Keratinocyte (primary cell): ENCODE measurements around the gene NLRC5. TPM values are rescaled to one million over a fixed set of nuclear protein-coding genes. Genes with fewer than 3 reads are reported as not detected.

Source experiments
- DNase-seq: peaks from one replicate; pipeline ENCODE4 v3.0.0-alpha.2; 2011; ENCODE audit warnings: low read depth, missing footprints, low spot score
- FAIRE-seq: peaks from 2 replicates; lab custom pipeline; 2011; peaks lifted over from hg19 to GRCh38; lab: Jason Lieb, UNC
- H2AFZ ChIP-seq: 2 replicates; pipeline ENCODE4 v1.6.0; 2012; ENCODE audit warnings: low read length, control low read depth, inconsistent platforms; ENCODE audit not compliant: control insufficient read depth
- H3K27ac ChIP-seq: 2 replicates; pipeline ENCODE4 v1.5.1; 2011; ENCODE audit warnings: low read length; ENCODE audit not compliant: control insufficient read depth, insufficient read depth
- H3K27me3 ChIP-seq: 3 replicates; pipeline ENCODE4 v1.6.0; 2011; ENCODE audit warnings: low read length; ENCODE audit not compliant: control insufficient read depth, insufficient read depth; ENCODE audit errors: extremely low read depth
- H3K36me3 ChIP-seq, 2 experiments: 2 replicates in 1 of 2; 3 replicates in 1 of 2; pipeline ENCODE4 v1.5.1; 2011; ENCODE audit warnings: low read length in 2 of 2, mild to moderate bottlenecking in 1 of 2; ENCODE audit not compliant: control insufficient read depth in 2 of 2, insufficient read depth in 2 of 2; ENCODE audit errors: extremely low read depth in 1 of 2
- H3K4me1 ChIP-seq: 3 replicates; pipeline ENCODE4 v1.5.1; 2011; ENCODE audit warnings: low read length; ENCODE audit not compliant: control insufficient read depth, insufficient read depth; ENCODE audit errors: extremely low read depth
- H3K4me2 ChIP-seq: 3 replicates; pipeline ENCODE4 v1.6.0; 2011; ENCODE audit warnings: low read depth, low read length; ENCODE audit not compliant: control insufficient read depth, insufficient read depth; ENCODE audit errors: extremely low read depth
- H3K4me3 ChIP-seq, 3 experiments: fragments of 200-600 bp in 1 of 3; sonication (generic) in 1 of 3; 2 replicates in 2 of 3; 3 replicates in 1 of 3; pipeline ENCODE4 v1.5.1; 2011 to 2016; ENCODE audit warnings: low read length in 3 of 3, mild to moderate bottlenecking in 3 of 3, control low read depth in 2 of 3, inconsistent platforms in 1 of 3, low read depth in 1 of 3, mixed read lengths in 1 of 3, mixed run types in 1 of 3, moderate library complexity in 1 of 3; ENCODE audit not compliant: control insufficient read depth in 2 of 3, insufficient read depth in 2 of 3; ENCODE audit errors: extremely low read depth in 1 of 3
- H3K79me2 ChIP-seq: 2 replicates; pipeline ENCODE4 v1.6.0; 2012; ENCODE audit warnings: low read length; ENCODE audit not compliant: control insufficient read depth, insufficient read depth
- H3K9ac ChIP-seq: 3 replicates; pipeline ENCODE4 v1.6.0; 2011; ENCODE audit warnings: low read length; ENCODE audit not compliant: control insufficient read depth, insufficient read depth; ENCODE audit errors: extremely low read depth
- H3K9me1 ChIP-seq: 3 replicates; pipeline ENCODE4 v1.6.0; 2011; ENCODE audit warnings: low read length; ENCODE audit not compliant: control insufficient read depth, insufficient read depth; ENCODE audit errors: extremely low read depth
- H3K9me3 ChIP-seq: 2 replicates; pipeline ENCODE4 v1.5.1; 2012; ENCODE audit warnings: low read depth, low read length; ENCODE audit not compliant: control insufficient read depth
- H4K20me1 ChIP-seq: 3 replicates; pipeline ENCODE4 v1.6.0; 2011; ENCODE audit warnings: low read length; ENCODE audit not compliant: control insufficient read depth, insufficient read depth; ENCODE audit errors: extremely low read depth
- CTCF ChIP-seq, 3 experiments: IDR thresholded peaks in 1 of 3; conservative IDR thresholded peaks in 1 of 3; optimal IDR thresholded peaks in 1 of 3; 2 replicates in 2 of 3; 3 replicates in 1 of 3; pipeline versions ENCODE3 to v1.5.1; 2011; ENCODE audit warnings: low read length in 3 of 3, mild to moderate bottlenecking in 3 of 3, moderate library complexity in 2 of 3, control low read depth in 1 of 3, inconsistent platforms in 1 of 3; ENCODE audit not compliant: insufficient read depth in 2 of 3; ENCODE audit errors: extremely low read depth in 1 of 3
- EZH2 ChIP-seq: IDR thresholded peaks from one replicate; pipeline ENCODE4 v1.6.1; 2012; ENCODE audit warnings: inconsistent platforms, mild to moderate bottlenecking, low read length, moderate library complexity
- dilution Hi-C: fragments of 300-500 bp; cut with MboI; formaldehyde crosslinking; loops from one replicate; pipeline ENCODE4 v1.7.0; 2020; ENCODE audit warnings: low sequenced_read_pairs; ENCODE audit not compliant: extremely low pct_ligation_motif_present
- polyA plus RNA-seq, 5 experiments: library from polyadenylated mRNA; depleted of rRNA in 3 of 5; stranded (reverse) in 3 of 5; stranded (forward) in 1 of 5; unstranded in 1 of 5; fragments of >200 nt; gene quantifications; 1 replicate in 1 of 5; 2 replicates in 3 of 5; 3 replicates in 1 of 5; pipeline versions ENCODE4 v1.2.1 to v1.2.3, GENCODE V29; 2011 to 2012; ENCODE audit warnings: missing spikeins in 2 of 5, low read depth in 1 of 5, low replicate concordance in 1 of 5

Gene NLRC5
- polyA plus RNA-seq, 1 donor (not counting 4 experiments of a cell fraction or from before 2014, with no cell fraction given), result 7.8 TPM

DNA sequence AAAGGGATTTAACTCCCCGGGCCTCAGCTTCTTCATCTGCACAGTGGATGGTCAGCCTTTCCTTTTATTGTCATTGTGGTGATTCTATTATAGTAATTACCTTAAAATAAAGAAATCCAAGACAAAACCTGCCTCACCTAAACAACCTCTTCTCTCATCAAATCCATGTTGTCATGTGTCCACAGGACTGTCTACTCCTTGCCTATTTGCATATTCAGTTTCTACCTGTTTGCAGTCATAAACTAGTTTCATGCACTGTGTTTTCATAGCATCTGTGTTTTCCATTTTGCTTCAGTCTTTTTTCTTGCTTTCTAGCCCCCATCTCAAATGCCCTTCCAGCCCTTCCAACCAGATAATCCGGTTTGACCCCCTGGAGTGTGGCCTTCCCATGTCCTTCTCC lies 58.7 kb downstream of the NLRC5 start:
- H3K4me2 ChIP-seq, result no peak overlapping the region
- TF ChIP-seq CTCF (optimal IDR thresholded peaks at IDR 0.05 in 1 of 3, IDR thresholded peaks at IDR 0.05 in 1 of 3, conservative IDR thresholded peaks at IDR 0.05 in 1 of 3; ENCODE audit: extremely low read depth in 1 of 3, insufficient read depth in 2 of 3, low read length in 3 of 3) (no peak), EZH2 (no peak)
- H3K27me3 ChIP-seq, result no peaks in the 10 kb centered on the region
- no peak overlapping the region for H3K27ac ChIP-seq
- DNase-seq, result no peak
- no peaks in the 10 kb centered on the region for H4K20me1 ChIP-seq
- FAIRE-seq, result no peak
- no peaks in the 10 kb centered on the region for H3K9me3 ChIP-seq
- no peak overlapping the region for H3K9ac ChIP-seq
- peaks cover 1 to 3% of the 10 kb centered on the region in 2 experiments for H3K36me3 ChIP-seq
- no peak overlapping the region for H3K4me3 ChIP-seq
- dilution Hi-C loops, result no loop called here
- H3K79me2 ChIP-seq, result no peaks in the 10 kb centered on the region
- H3K4me1 ChIP-seq, result no peaks in the 10 kb centered on the region
- no peak overlapping the region for H2AFZ ChIP-seq
- no peaks in the 10 kb centered on the region for H3K9me1 ChIP-seq

DNA sequence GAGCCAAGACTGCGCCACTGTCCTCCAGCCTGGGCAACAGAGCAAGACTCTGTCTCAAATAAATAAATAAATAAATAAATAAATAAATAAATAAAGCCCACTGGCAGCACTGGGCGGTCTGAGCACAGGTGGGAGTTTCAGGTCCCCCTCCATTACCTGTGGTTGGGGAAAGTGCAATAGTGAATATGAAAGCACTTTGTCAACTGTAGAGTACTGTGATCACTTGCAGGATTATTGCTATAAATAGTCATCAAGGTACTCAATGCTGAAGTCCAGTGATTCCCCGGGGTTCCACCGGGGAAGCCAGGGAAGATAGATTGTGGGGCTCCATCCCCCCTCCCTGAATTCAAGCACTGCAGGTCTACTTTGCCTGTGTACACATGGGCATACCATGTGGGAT lies 60.3 kb downstream of the NLRC5 start:
- Histone ChIP-seq H3K79me2 (no peaks in the 10 kb centered on the region), H3K36me3 (peaks cover 0 to 1% of the 10 kb centered on the region in 2 experiments), H4K20me1 (no peaks in the 10 kb centered on the region), H3K9ac (no peak overlapping the region), H3K27me3 (no peaks in the 10 kb centered on the region), H2AFZ (no peak overlapping the region), H3K4me3 (no peak overlapping the region), H3K27ac (no peak overlapping the region), H3K9me3 (no peaks in the 10 kb centered on the region), H3K4me1 (no peaks in the 10 kb centered on the region), H3K9me1 (no peaks in the 10 kb centered on the region), H3K4me2 (no peak overlapping the region)
- dilution Hi-C loops, result no loop called here
- DNase-seq (no peak), FAIRE-seq (no peak)
- no peak for TF ChIP-seq CTCF (optimal IDR thresholded peaks at IDR 0.05 in 1 of 3, IDR thresholded peaks at IDR 0.05 in 1 of 3, conservative IDR thresholded peaks at IDR 0.05 in 1 of 3; ENCODE audit: extremely low read depth in 1 of 3, insufficient read depth in 2 of 3, low read length in 3 of 3)
- no peak for TF ChIP-seq EZH2
